22Rv1 (cell line): Measurements from ENCODE around the gene TMEM30A.
A peak's percentile ranks its signal among the peaks of the same experiment; 100 is the strongest.

Experiments used
- H3K27ac ChIP-seq: fragments of 450-650 bp; 2 replicates; pipeline ENCODE4 v1.5.1; 2017
- ZFX ChIP-seq: fragments of 450-650 bp; IDR thresholded peaks from 2 replicates; pipeline ENCODE4 v1.6.1; 2017; ENCODE audit warnings: antibody characterized with exemption, borderline replicate concordance
- TF ChIP-seq, protein P1 (sequence below): fragments of 450-650 bp; IDR thresholded peaks from 2 replicates; pipeline ENCODE4 v1.5.1; 2017; ENCODE audit warnings: mild to moderate bottlenecking

The TMEM30A gene

DNA sequence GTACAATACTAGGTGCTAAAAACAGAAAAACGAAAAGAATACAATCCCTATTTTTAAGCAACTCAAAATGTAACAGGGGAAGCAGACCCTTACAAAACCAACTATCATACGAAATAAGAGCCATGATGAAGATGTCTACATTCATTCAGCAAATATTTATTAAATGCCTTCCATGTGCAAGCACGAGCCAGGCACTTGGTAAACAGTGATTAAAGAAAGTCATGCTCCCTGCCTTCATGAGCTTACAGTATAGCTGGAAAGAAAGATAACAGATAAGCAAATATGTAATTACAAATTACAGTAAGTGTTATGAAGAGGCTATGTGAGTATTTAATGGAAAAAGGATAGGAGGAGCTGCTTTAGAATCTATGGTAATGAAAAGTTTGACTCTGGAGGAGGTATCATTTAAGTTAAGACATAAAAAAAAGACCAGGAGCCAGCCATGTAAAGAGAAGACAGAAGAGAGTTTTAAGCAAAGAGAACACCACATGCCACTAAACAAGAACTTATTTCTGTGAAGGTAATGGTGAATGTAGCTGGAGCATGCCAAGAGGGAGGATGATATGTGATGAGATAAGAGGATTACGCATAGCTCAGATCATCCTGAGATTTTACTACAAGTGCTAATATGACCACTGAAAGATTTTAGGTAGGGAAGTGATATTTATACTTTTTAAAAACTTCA is 21.7 kb downstream of the TMEM30A start:
- no peak overlapping the region for H3K27ac ChIP-seq
- TF ChIP-seq, protein P1, sequence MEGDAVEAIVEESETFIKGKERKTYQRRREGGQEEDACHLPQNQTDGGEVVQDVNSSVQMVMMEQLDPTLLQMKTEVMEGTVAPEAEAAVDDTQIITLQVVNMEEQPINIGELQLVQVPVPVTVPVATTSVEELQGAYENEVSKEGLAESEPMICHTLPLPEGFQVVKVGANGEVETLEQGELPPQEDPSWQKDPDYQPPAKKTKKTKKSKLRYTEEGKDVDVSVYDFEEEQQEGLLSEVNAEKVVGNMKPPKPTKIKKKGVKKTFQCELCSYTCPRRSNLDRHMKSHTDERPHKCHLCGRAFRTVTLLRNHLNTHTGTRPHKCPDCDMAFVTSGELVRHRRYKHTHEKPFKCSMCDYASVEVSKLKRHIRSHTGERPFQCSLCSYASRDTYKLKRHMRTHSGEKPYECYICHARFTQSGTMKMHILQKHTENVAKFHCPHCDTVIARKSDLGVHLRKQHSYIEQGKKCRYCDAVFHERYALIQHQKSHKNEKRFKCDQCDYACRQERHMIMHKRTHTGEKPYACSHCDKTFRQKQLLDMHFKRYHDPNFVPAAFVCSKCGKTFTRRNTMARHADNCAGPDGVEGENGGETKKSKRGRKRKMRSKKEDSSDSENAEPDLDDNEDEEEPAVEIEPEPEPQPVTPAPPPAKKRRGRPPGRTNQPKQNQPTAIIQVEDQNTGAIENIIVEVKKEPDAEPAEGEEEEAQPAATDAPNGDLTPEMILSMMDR: no peak
- no peak for TF ChIP-seq ZFX

DNA sequence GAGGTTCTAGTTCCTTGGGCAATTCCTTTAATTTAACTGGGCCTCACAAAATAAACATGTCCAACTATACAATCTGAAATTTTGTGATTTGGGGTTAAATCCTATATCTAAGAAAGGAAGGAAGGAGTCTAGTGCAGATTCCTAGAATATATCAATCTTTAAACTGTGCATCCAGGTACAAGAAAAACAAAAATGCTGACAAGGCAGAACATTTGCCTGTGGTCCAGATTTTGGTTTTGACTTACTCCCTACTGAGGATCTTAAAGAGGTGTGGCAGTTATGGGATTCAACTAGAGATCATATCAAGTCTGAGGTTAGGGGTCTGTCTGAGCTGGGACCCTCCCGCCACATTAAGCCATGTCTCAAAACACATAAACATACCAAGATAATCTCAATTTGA is 23.3 kb downstream of the TMEM30A start:
- H3K27ac ChIP-seq: no peak overlapping the region
- TF ChIP-seq, protein P1: no peak
- no peak for TF ChIP-seq ZFX

DNA sequence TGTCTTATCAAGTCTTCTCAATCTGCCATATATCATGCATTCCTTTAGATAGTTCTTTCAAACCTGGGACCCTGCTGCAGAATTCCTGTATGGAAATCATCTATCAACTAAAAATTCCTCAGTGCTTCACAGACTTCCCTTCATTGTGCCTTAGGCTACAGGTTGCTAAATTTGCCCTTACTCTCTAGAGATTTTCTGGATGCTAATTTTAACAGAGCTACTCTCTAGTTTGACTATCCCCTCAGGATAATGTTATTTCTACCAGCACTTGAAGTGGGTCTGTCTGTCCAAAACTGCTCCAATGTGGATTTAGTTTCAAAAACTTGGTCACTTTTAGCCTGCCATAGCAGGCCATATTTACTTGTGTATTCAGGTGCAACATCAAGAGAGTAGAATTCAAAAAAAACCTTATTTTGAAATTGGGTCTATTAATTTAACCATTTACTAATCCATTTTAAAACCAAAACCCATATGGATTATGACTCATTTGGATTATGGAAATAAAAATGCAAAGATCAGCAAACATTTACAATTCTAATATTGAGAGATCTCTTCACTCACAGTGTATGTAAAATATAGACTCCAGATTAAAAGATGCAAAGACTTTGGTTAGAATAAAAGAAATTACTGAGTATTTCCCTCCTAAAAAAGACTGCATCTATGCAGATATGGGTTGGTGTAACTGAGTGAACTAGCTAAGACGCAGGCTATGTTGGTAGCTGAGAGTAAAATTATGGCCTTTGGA is 27.1 kb downstream of the TMEM30A start:
- no peak overlapping the region for H3K27ac ChIP-seq
- no peak for TF ChIP-seq ZFX
- TF ChIP-seq, protein P1: no peak

DNA sequence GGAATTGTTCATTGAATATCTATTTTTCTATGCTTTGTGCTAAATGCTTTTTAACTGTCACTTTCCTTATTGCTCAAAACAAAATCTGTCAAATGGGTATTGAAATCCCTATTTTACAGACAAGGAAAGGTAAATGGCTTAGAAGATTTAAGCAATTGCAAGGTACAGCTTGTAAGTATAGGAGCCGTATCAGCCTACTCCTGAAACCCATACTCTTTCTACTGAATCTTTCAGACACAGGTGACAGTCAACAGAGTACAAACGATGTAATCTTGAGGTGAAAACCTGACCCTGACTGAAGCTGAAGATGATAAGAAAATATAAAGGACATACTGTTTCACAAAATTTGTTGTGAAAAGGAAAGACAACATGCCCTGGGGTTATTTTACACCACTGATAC is 34.0 kb downstream of the TMEM30A start:
- TF ChIP-seq, protein P1: no peak
- TF ChIP-seq ZFX: no peak

DNA sequence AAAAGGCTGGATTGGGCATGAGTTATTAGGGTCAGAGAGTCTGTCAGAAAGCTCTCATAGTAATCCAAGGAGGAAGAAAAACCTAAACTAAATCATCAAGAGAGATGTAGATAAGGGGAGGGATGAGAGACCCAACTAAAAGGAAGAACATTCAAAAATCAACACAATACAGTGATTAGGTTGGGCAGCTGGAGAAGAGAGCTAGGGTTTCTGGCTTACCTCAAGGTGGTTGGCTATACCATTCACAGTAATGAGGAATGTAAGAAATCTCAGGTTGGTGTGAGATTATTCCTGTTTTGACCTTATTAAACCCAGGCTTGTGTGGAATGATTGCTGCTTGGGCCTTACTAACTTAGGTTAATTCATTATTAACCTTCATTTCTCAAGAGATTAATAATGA is 34.8 kb downstream of the TMEM30A start:
- TF ChIP-seq, protein P1: no peak
- no peak for TF ChIP-seq ZFX
- no peak overlapping the region for H3K27ac ChIP-seq

More for the DNA sequence above, 34.0 kb downstream of the TMEM30A start:
- H3K27ac ChIP-seq: no peak overlapping the region

DNA sequence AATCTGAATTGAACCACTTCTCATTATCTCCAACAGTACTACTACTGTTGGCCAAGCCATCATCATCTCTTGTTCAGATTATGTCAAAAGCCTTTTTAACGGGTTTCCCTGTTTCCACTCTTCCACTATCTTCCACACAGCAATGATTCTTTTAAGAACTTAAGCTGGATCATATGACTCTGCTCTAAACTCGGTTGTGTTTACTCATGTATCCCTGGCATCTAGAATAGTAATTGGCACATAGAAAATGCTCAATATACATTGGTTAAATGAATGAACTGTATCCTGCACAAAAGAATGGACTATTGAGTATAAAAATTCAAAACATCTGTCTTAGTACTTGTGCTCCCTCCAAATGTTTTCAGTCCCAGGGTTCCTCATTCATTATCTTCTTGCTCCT is 38.2 kb downstream of the TMEM30A start:
- TF ChIP-seq, protein P1: no peak
- no peak for TF ChIP-seq ZFX
- no peak overlapping the region for H3K27ac ChIP-seq

DNA sequence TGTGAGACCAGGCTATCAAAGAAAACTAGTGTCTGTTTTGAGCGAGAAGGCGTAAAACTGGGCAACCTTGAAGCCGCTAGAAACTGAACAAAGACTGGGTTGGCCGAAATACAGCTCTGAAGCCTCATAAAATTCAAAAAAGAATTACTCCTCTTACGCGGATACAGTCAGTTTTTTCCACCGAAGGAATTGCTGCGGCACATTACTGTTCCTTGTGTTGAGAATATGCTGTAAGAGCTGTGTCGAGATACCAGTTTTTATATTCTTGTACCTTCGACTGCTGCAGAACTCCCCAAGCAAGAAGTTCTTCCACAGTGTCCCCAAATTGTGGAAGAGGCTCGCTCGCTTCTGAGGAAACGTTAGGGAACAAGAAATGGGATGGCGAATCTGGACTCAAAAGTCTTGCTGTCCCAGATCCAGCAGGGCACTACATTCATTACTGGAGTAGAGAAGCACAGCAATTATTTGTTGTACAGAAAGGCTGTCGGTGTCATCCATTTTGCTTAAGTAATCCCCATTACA is 40.5 kb downstream of the TMEM30A start:
- no peak for TF ChIP-seq ZFX
- peak overlapping the region; percentile 93 for H3K27ac ChIP-seq
